GM21367 (cell line): ENCODE data around the gene PLXNB2.

Experiments
- ATAC-seq: cut with Tn5 transposase; IDR thresholded peaks from one replicate; pipeline ENCODE4 v1.9.1; 2021; ENCODE audit not compliant: unreplicated experiment

PLXNB2 gene

GRCh38 chr22:50253046-50253915 lies 54.2 kb downstream of the PLXNB2 start:
- no peak for ATAC-seq

GRCh38 chr22:50252082-50253045 lies 55.1 kb downstream of the PLXNB2 start:
- no peak for ATAC-seq

GRCh38 chr22:50251477-50252081 lies 55.9 kb downstream of the PLXNB2 start:
- no peak for ATAC-seq

GRCh38 chr22:50250555-50251476 lies 56.6 kb downstream of the PLXNB2 start, which contains the start of gene HDAC10:
HDAC10 (minus strand) TSS chr22:50251265; CDS start chr22:50251032, 233 bp downstream.
- no peak for ATAC-seq

- no peak for ATAC-seq
Measured at GRCh38 chr22:50250249-50250554, 57.2 kb downstream of the PLXNB2 start.

- no peak for ATAC-seq
Measured at GRCh38 chr22:50249341-50250248, 57.9 kb downstream of the PLXNB2 start.

DNA sequence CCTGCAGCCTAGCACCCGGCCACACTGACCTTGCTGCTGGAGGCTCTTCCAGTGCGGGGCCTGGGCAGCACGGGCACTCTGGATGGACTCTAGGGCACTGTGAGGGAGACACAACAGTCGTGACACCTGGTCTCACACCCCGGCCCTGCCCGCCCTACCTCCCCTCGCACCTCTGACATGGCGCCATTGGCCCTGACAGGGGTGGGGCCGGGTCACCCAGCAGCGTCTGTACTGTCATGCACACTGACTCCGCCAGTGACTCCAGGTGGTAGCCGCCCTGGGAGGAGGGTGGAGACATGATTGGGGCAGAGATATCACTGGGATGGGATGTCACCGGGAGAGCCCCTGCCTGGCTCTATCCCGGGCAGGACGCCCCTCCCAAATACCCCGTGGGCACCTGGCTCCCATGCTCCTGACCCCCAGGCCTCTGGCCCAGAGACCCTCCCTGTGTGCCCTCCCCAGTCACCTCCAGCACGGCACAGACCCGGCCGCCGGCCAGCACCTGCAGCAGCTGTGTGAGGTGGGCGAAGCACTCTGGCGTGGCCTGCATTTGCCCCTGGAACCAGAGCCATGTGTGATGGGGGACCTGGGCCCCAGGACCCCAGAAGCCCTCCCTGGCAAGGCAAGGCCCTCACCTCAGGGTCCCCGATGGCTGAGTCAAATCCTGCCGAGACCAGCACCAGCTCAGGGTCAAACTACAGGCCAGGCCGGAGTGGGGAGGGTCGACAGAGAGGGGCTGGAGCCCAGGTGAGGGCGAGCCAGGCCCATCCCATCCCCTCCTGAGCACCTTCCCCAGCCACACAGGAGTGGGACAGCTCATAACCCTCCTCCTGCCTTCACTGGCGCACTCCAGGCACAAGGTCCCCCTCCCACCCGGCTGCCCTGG lies 59.0 kb downstream of the PLXNB2 start:
- ATAC-seq: no peak

GRCh38 chr22:50247748-50248147 lies 59.7 kb downstream of the PLXNB2 start:
- ATAC-seq: no peak

DNA sequence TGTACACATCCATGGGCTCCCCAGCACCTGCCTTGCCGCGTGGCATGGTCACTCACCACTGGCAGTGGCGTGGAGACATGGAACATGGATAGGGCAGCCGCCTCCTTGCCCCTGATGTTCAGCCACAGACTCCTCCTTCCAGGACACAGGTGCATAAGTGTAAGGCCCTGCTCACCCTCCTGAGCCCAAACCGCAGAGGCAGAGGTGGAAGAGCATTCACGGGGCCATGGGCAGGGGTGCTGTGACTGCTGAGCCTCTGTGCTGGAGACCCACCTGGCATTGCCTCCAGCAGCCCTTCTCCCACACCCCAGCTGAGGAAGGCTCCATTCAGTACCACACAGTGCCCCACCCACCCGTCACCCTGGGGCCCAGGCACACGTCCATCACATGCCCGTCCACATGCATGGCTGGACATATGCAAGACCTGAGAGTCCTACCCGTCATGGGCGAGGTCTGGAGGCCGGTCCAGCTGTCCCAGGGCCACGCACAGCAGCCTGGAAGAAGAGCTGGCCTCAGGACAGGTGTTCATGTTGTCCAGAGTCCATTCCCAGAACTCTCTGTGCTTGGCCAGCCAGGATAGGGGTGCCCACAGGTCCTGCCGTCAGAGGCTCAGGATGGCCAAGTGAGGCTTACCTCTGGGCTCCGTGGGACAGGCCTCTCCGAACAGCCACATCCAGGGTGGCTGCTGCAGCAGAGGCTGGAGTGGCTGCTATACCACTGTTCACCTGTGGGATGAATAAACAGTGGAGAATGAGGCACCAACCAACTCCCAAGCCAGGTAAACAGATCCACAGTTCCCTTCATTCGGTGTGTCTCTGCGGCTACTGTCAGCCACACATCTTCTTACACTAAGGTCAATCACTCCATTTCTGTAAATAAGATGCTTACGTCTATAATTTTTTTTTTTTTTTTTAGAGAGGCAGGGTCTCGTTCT lies 60.9 kb downstream of the PLXNB2 start:
- no peak for ATAC-seq

DNA sequence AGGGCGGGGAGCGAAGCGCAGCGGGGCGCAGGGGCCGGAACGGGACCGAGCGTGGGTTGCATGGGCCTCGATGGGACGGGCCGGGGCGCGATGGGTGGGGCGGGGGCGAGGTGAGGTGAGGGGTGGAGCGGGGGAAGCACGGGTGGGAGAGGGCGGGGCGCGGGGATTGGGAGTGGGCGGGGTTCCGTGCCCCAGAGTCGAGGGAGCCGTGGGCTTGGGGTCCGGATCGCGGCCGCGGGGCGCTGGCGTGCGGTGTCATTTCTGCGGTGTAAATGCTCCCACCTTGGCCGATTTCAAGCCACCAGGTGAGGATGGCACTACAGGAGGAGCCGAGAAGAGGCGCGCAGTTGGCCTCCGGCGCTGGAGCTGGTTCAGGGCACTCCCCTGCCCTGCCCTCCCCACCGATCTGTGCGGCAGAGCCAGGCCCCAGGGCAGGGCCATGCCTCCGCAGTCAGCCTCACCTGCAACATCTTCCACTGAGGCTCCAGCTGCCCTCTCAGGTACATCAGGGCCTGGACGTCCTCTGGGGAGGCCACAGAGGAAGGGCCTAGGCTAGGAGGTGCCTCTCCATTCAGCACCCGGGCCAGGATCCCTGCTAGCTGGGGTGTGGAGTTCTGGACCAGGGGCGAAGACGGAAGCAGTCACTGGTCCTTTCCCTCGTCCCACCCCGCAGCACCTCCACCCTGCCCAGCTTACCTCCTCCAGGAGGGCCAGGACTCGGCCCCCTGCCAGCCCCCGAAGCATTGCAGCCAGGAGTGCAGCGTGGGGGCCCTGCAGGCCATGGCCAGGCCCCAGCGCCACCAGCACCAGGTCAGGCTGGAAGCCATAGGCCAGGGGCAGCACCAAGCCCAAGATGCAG lies 62.0 kb downstream of the PLXNB2 start:
- no peak for ATAC-seq

- ATAC-seq: no peak
Measured at GRCh38 chr22:50244420-50245213, 62.8 kb downstream of the PLXNB2 start, which contains the start of gene TUBGCP6. TUBGCP6 (minus strand) TSS chr22:50245023; CDS start chr22:50244459, 564 bp downstream.

DNA sequence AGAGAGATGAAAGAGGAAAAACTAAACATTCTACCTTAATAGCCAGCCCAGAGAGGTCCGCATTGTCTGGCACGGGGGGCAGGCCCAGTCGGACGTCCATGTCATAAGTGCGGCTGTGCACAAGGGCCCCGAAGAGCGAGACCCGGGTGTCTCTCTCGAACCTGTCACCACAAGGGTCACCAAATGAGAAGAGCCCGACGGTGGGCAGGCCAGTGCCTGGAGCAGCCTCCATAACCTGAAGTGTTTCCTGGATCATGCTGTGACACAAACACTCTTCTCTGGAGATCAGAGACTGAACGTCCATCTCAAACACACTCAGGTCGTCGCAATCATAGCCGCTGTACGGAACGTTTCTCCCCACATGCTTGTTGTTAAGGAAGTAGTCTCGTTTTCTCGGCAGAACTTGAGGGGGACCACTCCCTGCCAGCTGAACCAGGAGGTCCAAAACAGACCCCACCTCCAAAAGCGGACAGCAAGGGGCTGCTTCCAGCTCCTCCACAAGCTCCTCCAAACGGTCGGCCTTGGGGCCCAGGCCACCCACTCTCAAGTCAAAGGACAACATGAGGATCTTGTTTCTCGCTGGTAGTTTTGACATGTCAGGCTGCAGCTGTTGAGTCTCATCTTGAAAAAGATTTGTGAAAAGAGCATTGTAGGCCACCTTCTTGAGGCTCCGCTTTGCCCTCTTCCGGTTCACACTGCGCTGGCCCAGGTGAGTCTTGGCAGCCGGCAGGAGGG lies 63.6 kb downstream of the PLXNB2 start:
- no peak for ATAC-seq

DNA sequence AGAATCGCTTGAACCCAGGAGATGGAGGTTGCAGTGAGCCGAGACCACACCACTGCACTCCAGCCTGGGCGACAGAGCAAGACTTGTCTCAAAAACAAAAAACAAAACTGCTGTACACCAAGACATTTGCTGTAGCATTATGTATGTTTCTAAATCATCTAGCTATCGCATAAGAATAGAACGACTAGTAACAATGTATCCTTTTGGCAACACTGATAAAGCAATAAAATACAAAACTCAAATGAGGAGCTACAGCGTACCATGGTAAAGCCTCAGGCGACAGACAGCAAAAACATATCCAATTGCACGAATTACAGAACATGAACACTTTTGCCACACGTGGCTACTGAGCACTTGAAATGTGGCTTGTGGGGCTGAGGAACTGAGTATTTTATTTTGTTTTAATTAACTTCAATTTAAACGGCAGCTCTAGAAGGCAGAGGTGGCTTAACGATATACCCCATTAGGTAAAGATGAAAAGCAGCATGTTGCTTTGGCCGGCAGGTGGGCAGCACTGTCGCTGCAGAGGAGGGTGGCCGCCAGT lies 65.0 kb downstream of the PLXNB2 start:
- no peak for ATAC-seq

- no peak for ATAC-seq
Measured at GRCh38 chr22:50238755-50239154, 68.7 kb downstream of the PLXNB2 start.
